Left kidney (tissue), 1 donor: ENCODE data around the gene MPP3. TPM values are rescaled to one million over a fixed set of nuclear protein-coding genes. Genes with fewer than 3 reads are reported as not detected.

Experiments
- polyA plus RNA-seq: library from polyadenylated mRNA; unstranded; fragments of 120-200 nt; gene quantifications from one replicate; pipeline ENCODE4 v1.2.1, GENCODE V29; 2013; ENCODE audit not compliant: insufficient read length

The MPP3 gene
- polyA plus RNA-seq, 1 donor = 13.6 TPM

Other genes starting within 250 kb of the MPP3 start
- gene MEOX1, start 171.2 kb downstream of the MPP3 start, polyA plus RNA-seq = 15.5 TPM
- 30.9 TPM for gene SOST, start 74.4 kb downstream of the MPP3 start, polyA plus RNA-seq
- 58.5 TPM for gene DUSP3, start 54.2 kb downstream of the MPP3 start, polyA plus RNA-seq
- 0.10 TPM for gene CFAP97D1, start 52.7 kb downstream of the MPP3 start, polyA plus RNA-seq
- 0.70 TPM for gene CD300LG, start 14.0 kb upstream of the MPP3 start, polyA plus RNA-seq
- gene MPP2, start 74.4 kb upstream of the MPP3 start, polyA plus RNA-seq = 6.4 TPM
- 0.45 TPM for gene PPY, start 109.3 kb upstream of the MPP3 start, polyA plus RNA-seq
- 0.22 TPM for gene PYY, start 120.8 kb upstream of the MPP3 start, polyA plus RNA-seq
- gene NAGS, start 171.5 kb upstream of the MPP3 start, polyA plus RNA-seq = 2.0 TPM
- 38.7 TPM for gene TMEM101, start 181.8 kb upstream of the MPP3 start, polyA plus RNA-seq
- 47.4 TPM for gene LSM12, start 233.5 kb upstream of the MPP3 start, polyA plus RNA-seq
- 69.6 TPM for gene G6PC3, start 237.6 kb upstream of the MPP3 start, polyA plus RNA-seq